Loucy (cell line): ENCODE measurements around the gene ZNF407.

Experiments
- EZH2phosphoT487 ChIP-seq: fragments of 200-600 bp; IDR thresholded peaks from 2 replicates; pipeline ENCODE4 v1.6.1; 2018; ENCODE audit warnings: antibody characterized with exemption, mild to moderate bottlenecking, moderate library complexity, borderline replicate concordance
- TF ChIP-seq, protein P1 (sequence below): fragments of 200-600 bp; sonication (generic); conservative IDR thresholded peaks from 2 replicates; pipeline ENCODE4 v1.5.1; 2014; ENCODE audit warnings: mild to moderate bottlenecking, antibody characterized with exemption, low read length

DNA sequence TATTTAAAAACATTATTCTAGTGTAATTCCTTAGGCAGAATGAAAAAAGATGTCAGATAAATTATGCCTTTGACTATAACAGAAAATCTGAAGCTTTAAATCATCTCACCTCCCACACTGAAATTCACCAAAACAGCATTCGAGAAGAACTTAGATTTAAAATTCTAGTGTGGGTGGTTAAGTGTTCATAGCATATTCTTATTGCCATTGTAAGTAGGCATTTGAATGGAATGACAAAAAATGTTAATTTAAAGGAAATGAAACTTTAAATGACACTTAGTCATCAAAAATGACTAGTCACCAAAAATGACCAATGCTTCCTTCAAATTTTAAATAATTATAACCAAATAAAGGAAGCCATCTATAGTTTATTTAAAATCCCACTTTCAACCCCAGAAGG is 7.0 kb upstream of the ZNF407 start:
- TF ChIP-seq, protein P1, sequence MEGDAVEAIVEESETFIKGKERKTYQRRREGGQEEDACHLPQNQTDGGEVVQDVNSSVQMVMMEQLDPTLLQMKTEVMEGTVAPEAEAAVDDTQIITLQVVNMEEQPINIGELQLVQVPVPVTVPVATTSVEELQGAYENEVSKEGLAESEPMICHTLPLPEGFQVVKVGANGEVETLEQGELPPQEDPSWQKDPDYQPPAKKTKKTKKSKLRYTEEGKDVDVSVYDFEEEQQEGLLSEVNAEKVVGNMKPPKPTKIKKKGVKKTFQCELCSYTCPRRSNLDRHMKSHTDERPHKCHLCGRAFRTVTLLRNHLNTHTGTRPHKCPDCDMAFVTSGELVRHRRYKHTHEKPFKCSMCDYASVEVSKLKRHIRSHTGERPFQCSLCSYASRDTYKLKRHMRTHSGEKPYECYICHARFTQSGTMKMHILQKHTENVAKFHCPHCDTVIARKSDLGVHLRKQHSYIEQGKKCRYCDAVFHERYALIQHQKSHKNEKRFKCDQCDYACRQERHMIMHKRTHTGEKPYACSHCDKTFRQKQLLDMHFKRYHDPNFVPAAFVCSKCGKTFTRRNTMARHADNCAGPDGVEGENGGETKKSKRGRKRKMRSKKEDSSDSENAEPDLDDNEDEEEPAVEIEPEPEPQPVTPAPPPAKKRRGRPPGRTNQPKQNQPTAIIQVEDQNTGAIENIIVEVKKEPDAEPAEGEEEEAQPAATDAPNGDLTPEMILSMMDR = no peak
- no peak for TF ChIP-seq EZH2phosphoT487
